ENCODE measurements around the gene KLHL7.

The KLHL7 gene

DNA sequence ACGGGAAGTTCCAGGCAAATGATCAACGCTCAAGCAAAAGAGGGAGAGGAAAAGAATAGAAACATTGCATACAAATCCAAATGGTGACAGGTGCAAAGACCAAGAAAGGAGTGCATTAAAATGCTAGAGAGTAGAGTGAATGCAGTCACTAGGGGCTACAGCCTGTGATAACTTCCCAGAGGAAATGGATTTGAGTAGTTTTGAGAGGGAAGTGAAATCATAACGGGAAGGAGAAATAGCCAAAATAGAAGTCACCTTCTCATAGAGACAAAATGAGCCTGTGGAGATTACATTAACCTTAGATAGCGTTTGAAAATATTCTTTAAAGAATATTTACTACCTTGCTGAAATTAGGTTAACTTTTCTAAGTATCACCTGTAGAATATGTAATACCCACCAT lies 102.7 kb downstream of the KLHL7 start:
- no peak for DNase-seq
- TF ChIP-seq, protein P1, sequence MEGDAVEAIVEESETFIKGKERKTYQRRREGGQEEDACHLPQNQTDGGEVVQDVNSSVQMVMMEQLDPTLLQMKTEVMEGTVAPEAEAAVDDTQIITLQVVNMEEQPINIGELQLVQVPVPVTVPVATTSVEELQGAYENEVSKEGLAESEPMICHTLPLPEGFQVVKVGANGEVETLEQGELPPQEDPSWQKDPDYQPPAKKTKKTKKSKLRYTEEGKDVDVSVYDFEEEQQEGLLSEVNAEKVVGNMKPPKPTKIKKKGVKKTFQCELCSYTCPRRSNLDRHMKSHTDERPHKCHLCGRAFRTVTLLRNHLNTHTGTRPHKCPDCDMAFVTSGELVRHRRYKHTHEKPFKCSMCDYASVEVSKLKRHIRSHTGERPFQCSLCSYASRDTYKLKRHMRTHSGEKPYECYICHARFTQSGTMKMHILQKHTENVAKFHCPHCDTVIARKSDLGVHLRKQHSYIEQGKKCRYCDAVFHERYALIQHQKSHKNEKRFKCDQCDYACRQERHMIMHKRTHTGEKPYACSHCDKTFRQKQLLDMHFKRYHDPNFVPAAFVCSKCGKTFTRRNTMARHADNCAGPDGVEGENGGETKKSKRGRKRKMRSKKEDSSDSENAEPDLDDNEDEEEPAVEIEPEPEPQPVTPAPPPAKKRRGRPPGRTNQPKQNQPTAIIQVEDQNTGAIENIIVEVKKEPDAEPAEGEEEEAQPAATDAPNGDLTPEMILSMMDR (IDR thresholded peaks at IDR 0.05; ENCODE audit: low read depth, low read length): no peak
- Histone ChIP-seq H3K4me3 (ENCODE audit: low read depth, low read length) (no peak overlapping the region), H3K27ac (no peak overlapping the region), H3K36me3 (no peaks in the 10 kb centered on the region), H3K27me3 (ENCODE audit: insufficient read depth, low read depth, severe bottlenecking) (no peaks in the 10 kb centered on the region), H3K9me3 (ENCODE audit: severe bottlenecking) (no peaks in the 10 kb centered on the region)

- H3K27me3 ChIP-seq (ENCODE audit: insufficient read depth, low read depth, severe bottlenecking): no peaks in the 10 kb centered on the region
- H3K9me3 ChIP-seq (ENCODE audit: severe bottlenecking): no peaks in the 10 kb centered on the region
- no peak overlapping the region for H3K27ac ChIP-seq
- no peak overlapping the region for H3K4me3 ChIP-seq (ENCODE audit: low read depth, low read length)
- TF ChIP-seq, protein P1 (IDR thresholded peaks at IDR 0.05; ENCODE audit: low read depth, low read length): no peak
- DNase-seq: no peak
- no peaks in the 10 kb centered on the region for H3K36me3 ChIP-seq
These were observed 104.9 kb downstream of the KLHL7 start for GRCh38 chr7:23210506-23210905.

DNA sequence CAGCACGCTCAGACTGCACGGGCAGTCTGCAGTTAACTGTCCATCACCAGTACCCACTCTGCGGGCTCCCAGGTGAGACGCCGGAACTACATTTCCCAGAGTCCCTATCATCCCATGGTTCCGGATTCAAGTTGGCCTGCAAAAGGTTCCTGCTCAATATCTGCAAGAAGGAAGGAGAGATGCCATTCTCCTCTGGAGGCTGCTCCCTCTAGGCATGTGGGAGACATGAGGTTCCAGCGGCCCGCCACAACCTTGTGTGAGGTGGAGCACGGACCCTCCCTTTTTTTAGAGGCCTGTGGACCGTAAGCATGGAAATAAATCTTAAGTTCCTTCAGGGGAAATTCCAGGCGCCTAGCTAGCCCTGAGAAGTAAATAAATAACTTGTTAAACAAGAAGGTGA lies 106.0 kb downstream of the KLHL7 start:
- DNase-seq: no peak
- Histone ChIP-seq H3K36me3 (no peaks in the 10 kb centered on the region), H3K27me3 (ENCODE audit: insufficient read depth, low read depth, severe bottlenecking) (no peaks in the 10 kb centered on the region), H3K27ac (no peak overlapping the region), H3K4me3 (ENCODE audit: low read depth, low read length) (no peak overlapping the region), H3K9me3 (ENCODE audit: severe bottlenecking) (no peaks in the 10 kb centered on the region)
- TF ChIP-seq, protein P1 (IDR thresholded peaks at IDR 0.05; ENCODE audit: low read depth, low read length): no peak

DNA sequence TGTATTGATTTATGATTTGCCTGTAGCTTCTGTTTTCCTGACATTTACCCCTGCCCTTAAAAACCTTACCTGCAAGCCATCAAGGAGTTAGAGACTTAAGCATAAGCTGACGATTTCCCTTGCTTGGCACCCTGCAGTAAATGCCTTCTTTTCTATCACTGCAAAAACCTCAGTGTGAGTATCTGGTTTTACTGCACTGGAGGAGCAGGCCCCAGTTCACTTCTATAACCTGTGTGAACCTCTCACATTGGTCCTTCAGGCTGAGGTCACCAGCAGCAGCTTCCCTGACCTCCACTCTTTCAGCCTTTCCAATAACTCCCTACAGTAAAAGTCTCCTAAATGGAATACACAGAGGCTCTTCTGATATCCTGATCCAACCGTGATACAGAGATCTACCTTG lies 106.8 kb downstream of the KLHL7 start:
- H3K27me3 ChIP-seq (ENCODE audit: insufficient read depth, low read depth, severe bottlenecking): no peaks in the 10 kb centered on the region
- H3K9me3 ChIP-seq (ENCODE audit: severe bottlenecking): no peaks in the 10 kb centered on the region
- no peak overlapping the region for H3K27ac ChIP-seq
- DNase-seq: no peak
- no peaks in the 10 kb centered on the region for H3K36me3 ChIP-seq
- no peak overlapping the region for H3K4me3 ChIP-seq (ENCODE audit: low read depth, low read length)
- TF ChIP-seq, protein P1 (IDR thresholded peaks at IDR 0.05; ENCODE audit: low read depth, low read length): no peak

GRCh38 chr7:23212841-23213240 lies 107.3 kb downstream of the KLHL7 start:
- DNase-seq: no peak
- Histone ChIP-seq H3K27ac (no peak overlapping the region), H3K9me3 (ENCODE audit: severe bottlenecking) (no peaks in the 10 kb centered on the region), H3K27me3 (ENCODE audit: insufficient read depth, low read depth, severe bottlenecking) (no peaks in the 10 kb centered on the region), H3K36me3 (no peaks in the 10 kb centered on the region), H3K4me3 (ENCODE audit: low read depth, low read length) (no peak overlapping the region)
- TF ChIP-seq, protein P1 (IDR thresholded peaks at IDR 0.05; ENCODE audit: low read depth, low read length): no peak

GRCh38 chr7:23213755-23214154 lies 108.2 kb downstream of the KLHL7 start:
- H3K4me3 ChIP-seq (ENCODE audit: low read depth, low read length): no peak overlapping the region
- no peaks in the 10 kb centered on the region for H3K9me3 ChIP-seq (ENCODE audit: severe bottlenecking)
- no peak for DNase-seq
- H3K27ac ChIP-seq: no peak overlapping the region
- TF ChIP-seq, protein P1 (IDR thresholded peaks at IDR 0.05; ENCODE audit: low read depth, low read length): no peak
- H3K36me3 ChIP-seq: no peaks in the 10 kb centered on the region
- H3K27me3 ChIP-seq (ENCODE audit: insufficient read depth, low read depth, severe bottlenecking): no peaks in the 10 kb centered on the region

Measured in WERI-Rb-1 (cell line).